ENCODE data around the gene API5. TPM values are rescaled to one million over a fixed set of nuclear protein-coding genes. Genes with fewer than 3 reads are reported as not detected.

API5 gene
- total RNA-seq, 1 donor from 2014 or later = 83.7 TPM

GRCh38 chr11:43360361-43361032, 48.7 kb downstream of the API5 start:
- H3K4me1 Mint-ChIP-seq = peaks cover 27% of the 10 kb centered on the region
- TF ChIP-seq, protein P1, sequence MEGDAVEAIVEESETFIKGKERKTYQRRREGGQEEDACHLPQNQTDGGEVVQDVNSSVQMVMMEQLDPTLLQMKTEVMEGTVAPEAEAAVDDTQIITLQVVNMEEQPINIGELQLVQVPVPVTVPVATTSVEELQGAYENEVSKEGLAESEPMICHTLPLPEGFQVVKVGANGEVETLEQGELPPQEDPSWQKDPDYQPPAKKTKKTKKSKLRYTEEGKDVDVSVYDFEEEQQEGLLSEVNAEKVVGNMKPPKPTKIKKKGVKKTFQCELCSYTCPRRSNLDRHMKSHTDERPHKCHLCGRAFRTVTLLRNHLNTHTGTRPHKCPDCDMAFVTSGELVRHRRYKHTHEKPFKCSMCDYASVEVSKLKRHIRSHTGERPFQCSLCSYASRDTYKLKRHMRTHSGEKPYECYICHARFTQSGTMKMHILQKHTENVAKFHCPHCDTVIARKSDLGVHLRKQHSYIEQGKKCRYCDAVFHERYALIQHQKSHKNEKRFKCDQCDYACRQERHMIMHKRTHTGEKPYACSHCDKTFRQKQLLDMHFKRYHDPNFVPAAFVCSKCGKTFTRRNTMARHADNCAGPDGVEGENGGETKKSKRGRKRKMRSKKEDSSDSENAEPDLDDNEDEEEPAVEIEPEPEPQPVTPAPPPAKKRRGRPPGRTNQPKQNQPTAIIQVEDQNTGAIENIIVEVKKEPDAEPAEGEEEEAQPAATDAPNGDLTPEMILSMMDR (IDR thresholded peaks at IDR 0.05; ENCODE audit: unreplicated experiment) = no peak
- peak overlapping the region; percentile 100 for H3K27ac Mint-ChIP-seq
- peak overlapping the region; percentile 99 for H3K4me3 Mint-ChIP-seq
- no peak for DNase-seq (ENCODE audit: low spot score in 2 of 2, unreplicated experiment in 2 of 2)
- H3K27me3 Mint-ChIP-seq (ENCODE audit: low read depth) = no peaks in the 10 kb centered on the region
- H3K36me3 Mint-ChIP-seq = peaks cover 10% of the 10 kb centered on the region
- no peaks in the 10 kb centered on the region for H3K9me3 Mint-ChIP-seq

DNA sequence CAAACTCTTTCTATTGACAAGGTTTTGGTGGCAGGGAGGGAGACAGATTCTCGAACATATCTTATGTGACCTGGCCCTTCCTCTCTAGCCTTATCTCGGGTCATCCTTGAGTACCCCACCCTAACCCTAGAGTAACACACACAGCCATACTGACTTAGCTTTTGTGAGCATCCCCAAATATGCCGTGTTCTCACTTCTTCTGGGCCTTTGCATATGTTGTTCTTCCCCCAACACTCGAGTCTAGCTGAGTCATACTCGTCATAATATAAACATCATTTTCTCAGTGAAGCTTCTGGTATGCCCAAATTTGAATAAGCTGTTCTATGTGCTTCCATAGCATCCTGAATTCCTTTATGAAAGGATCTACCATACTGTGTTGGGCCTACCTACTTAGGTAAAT, 54.9 kb downstream of the API5 start:
- TF ChIP-seq, protein P1 (IDR thresholded peaks at IDR 0.05; ENCODE audit: unreplicated experiment) = no peak

GRCh38 chr11:43367382-43368178, 55.8 kb downstream of the API5 start:
- TF ChIP-seq, protein P1 (IDR thresholded peaks at IDR 0.05; ENCODE audit: unreplicated experiment) = no peak
- Mint-ChIP-seq H3K4me1 (peaks cover 5% of the 10 kb centered on the region), H3K9me3 (no peaks in the 10 kb centered on the region), H3K27ac (no peak overlapping the region), H3K36me3 (peaks cover 16% of the 10 kb centered on the region), H3K27me3 (ENCODE audit: low read depth) (no peaks in the 10 kb centered on the region), H3K4me3 (no peak overlapping the region)
- no peak for DNase-seq (ENCODE audit: low spot score in 2 of 2, unreplicated experiment in 2 of 2)

More for the DNA sequence above, 54.9 kb downstream of the API5 start:
- Mint-ChIP-seq H3K27me3 (ENCODE audit: low read depth) (no peaks in the 10 kb centered on the region), H3K36me3 (peaks cover 16% of the 10 kb centered on the region), H3K4me3 (no peak overlapping the region), H3K27ac (no peak overlapping the region), H3K9me3 (no peaks in the 10 kb centered on the region), H3K4me1 (peaks cover 5% of the 10 kb centered on the region)
- no peak for DNase-seq (ENCODE audit: low spot score in 2 of 2, unreplicated experiment in 2 of 2)

DNA sequence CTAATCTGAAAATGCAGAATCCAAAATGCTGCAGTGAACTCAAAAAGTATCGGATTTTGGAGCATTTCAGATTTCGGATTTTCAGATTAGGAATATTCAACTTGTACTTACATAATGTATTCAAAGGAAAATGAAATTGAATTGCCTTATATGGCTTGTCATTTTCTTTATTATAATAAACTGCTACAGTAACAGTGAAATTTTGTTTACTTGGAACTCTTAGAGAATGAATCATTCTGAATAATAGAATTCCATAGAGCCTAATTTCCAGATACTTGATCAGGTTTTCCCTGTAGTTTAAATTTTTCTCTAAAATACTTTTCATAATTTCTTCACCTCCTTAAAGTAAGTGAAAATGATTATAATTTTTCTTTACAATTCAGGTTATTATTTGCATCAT, 64.3 kb downstream of the API5 start:
- no peaks in the 10 kb centered on the region for H3K4me1 Mint-ChIP-seq
- H3K36me3 Mint-ChIP-seq = peaks cover 4% of the 10 kb centered on the region
- no peak for DNase-seq (ENCODE audit: low spot score in 2 of 2, unreplicated experiment in 2 of 2)
- H3K4me3 Mint-ChIP-seq = no peak overlapping the region
- no peaks in the 10 kb centered on the region for H3K9me3 Mint-ChIP-seq
- TF ChIP-seq, protein P1 (IDR thresholded peaks at IDR 0.05; ENCODE audit: unreplicated experiment) = no peak
- no peak overlapping the region for H3K27ac Mint-ChIP-seq
- no peaks in the 10 kb centered on the region for H3K27me3 Mint-ChIP-seq (ENCODE audit: low read depth)

DNA sequence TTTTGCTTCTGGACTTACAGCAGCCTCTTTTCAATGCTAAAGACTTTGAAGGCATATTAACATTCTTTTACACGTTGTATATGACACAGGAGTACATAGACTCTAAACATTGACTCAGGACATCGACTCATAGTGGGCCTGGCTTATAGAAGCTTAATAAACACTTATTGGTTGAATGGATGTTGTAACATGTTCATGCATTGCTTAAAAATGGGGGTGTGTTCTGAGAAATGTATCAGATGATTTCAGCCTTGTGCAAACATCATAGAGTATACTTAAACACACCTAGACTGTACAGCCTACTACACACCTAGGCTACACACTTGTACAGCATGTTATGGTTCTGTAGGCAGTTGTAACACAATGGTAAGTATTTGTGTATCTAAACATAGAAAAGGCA, 64.8 kb downstream of the API5 start:
- Mint-ChIP-seq H3K27me3 (ENCODE audit: low read depth) (no peaks in the 10 kb centered on the region), H3K27ac (no peak overlapping the region), H3K4me1 (no peaks in the 10 kb centered on the region), H3K4me3 (no peak overlapping the region), H3K36me3 (peaks cover 4% of the 10 kb centered on the region), H3K9me3 (no peaks in the 10 kb centered on the region)
- TF ChIP-seq, protein P1 (IDR thresholded peaks at IDR 0.05; ENCODE audit: unreplicated experiment) = no peak
- DNase-seq (ENCODE audit: low spot score in 2 of 2, unreplicated experiment in 2 of 2) = no peak
